IMR-90 (cell line): ENCODE data around the gene STOML1.

ENCODE experiments used
- CTCF ChIP-seq: conservative IDR thresholded peaks from 2 replicates; pipeline ENCODE4 v1.5.1; 2012; ENCODE audit warnings: mild to moderate bottlenecking, low read depth, low read length, improper control_type of control experiment
- ELK1 ChIP-seq: fragments of 150-350 bp; IDR thresholded peaks from 2 replicates; pipeline ENCODE4 v1.6.1; 2016; ENCODE audit warnings: low read depth, mild to moderate bottlenecking, low read length, moderate library complexity, borderline replicate concordance
- FOS ChIP-seq: fragments of 150-350 bp; IDR thresholded peaks from 2 replicates; pipeline ENCODE4 v1.6.1; 2016; ENCODE audit warnings: low read depth, low read length
- MAFK ChIP-seq: IDR thresholded peaks from 2 replicates; pipeline ENCODE4 v1.6.1; 2012; ENCODE audit warnings: low read depth, low read length, improper control_type of control experiment
- NFE2L2 ChIP-seq: fragments of 150-350 bp; IDR thresholded peaks from 2 replicates; pipeline ENCODE4 v1.6.1; 2016; ENCODE audit warnings: low read depth, mild to moderate bottlenecking, low read length
- POLR2A ChIP-seq: IDR thresholded peaks from 2 replicates; pipeline ENCODE4 v1.6.1; 2012; ENCODE audit warnings: mild to moderate bottlenecking, low read depth, low read length
- RAD21 ChIP-seq: IDR thresholded peaks from 2 replicates; pipeline ENCODE4 v1.6.1; 2012; ENCODE audit warnings: low read length, improper control_type of control experiment
- USF2 ChIP-seq: fragments of 150-350 bp; IDR thresholded peaks from 2 replicates; pipeline ENCODE4 v1.6.1; 2017; ENCODE audit warnings: mild to moderate bottlenecking, antibody characterized with exemption, low read length, low read depth

- TF ChIP-seq CTCF (no peak), RAD21 (no peak), POLR2A (no peak), MAFK (no peak), USF2 (no peak), ELK1 (no peak), FOS (no peak), NFE2L2 (no peak)
These were observed 16.8 kb upstream of the STOML1 start for GRCh38 chr15:74008901-74009300.
